KMS-11 (cell line): ENCODE data around the gene IFNLR1.

Experiments
- H2AFZ ChIP-seq: fragments of 200-600 bp; sonication (generic); 2 replicates; pipeline ENCODE4 v1.6.1; 2016; ENCODE audit warnings: antibody characterized with exemption, mixed run types, low read depth
- H3K27ac ChIP-seq: fragments of 200-600 bp; sonication (generic); 2 replicates; pipeline ENCODE4 v1.6.1; 2016; ENCODE audit warnings: mild to moderate bottlenecking, mixed run types
- H3K27me3 ChIP-seq: fragments of 200-600 bp; sonication (generic); 2 replicates; pipeline ENCODE4 v1.6.1; 2017; ENCODE audit warnings: mild to moderate bottlenecking, low read depth, mixed run types, moderate library complexity; ENCODE audit not compliant: insufficient read depth
- H3K36me3 ChIP-seq: fragments of 200-600 bp; sonication (generic); 2 replicates; pipeline ENCODE4 v1.6.1; 2017; ENCODE audit warnings: mild to moderate bottlenecking, mixed run types; ENCODE audit not compliant: insufficient read depth
- H3K4me1 ChIP-seq: fragments of 200-600 bp; sonication (generic); 2 replicates; pipeline ENCODE4 v1.6.1; 2016; ENCODE audit warnings: mild to moderate bottlenecking, low read depth, mixed run types; ENCODE audit not compliant: poor library complexity, severe bottlenecking
- H3K4me2 ChIP-seq: fragments of 200-600 bp; sonication (generic); 2 replicates; pipeline ENCODE4 v1.7.0; 2016; ENCODE audit warnings: mild to moderate bottlenecking, mixed run types
- H3K4me3 ChIP-seq: fragments of 200-600 bp; sonication (generic); IDR thresholded peaks from 2 replicates; pipeline ENCODE4 v1.6.1; 2017; ENCODE audit warnings: low read depth, low read length, mixed read lengths; ENCODE audit not compliant: insufficient read depth
- H3K79me2 ChIP-seq: fragments of 200-600 bp; sonication (generic); 2 replicates; pipeline ENCODE4 v1.6.1; 2016; ENCODE audit warnings: low read depth, mixed run types; ENCODE audit not compliant: insufficient read depth
- H3K9ac ChIP-seq: fragments of 200-600 bp; sonication (generic); 2 replicates; pipeline ENCODE4 v1.6.1; 2016; ENCODE audit warnings: mild to moderate bottlenecking, mixed run types
- H4K20me1 ChIP-seq: fragments of 200-600 bp; sonication (generic); 2 replicates; pipeline ENCODE4 v1.6.1; 2016; ENCODE audit warnings: mild to moderate bottlenecking, mixed run types; ENCODE audit not compliant: insufficient read depth
- CTCF ChIP-seq: fragments of 200-600 bp; sonication (generic); conservative IDR thresholded peaks from 2 replicates; pipeline ENCODE4 v1.6.1; 2017; ENCODE audit warnings: low read depth, mild to moderate bottlenecking, antibody characterized with exemption, low read length, moderate library complexity, mixed read lengths

The IFNLR1 gene

GRCh38 chr1:24104854-24105253 lies 82.2 kb downstream of the IFNLR1 start:
- Histone ChIP-seq H3K9ac (no peak overlapping the region), H3K36me3 (no peaks in the 10 kb centered on the region), H3K4me1 (no peaks in the 10 kb centered on the region), H2AFZ (no peak overlapping the region), H3K79me2 (no peaks in the 10 kb centered on the region), H3K4me3 (no peak overlapping the region), H3K27ac (no peak overlapping the region), H3K27me3 (no peaks in the 10 kb centered on the region), H4K20me1 (no peaks in the 10 kb centered on the region), H3K4me2 (no peak overlapping the region)
- no peak for TF ChIP-seq CTCF
